NCI-H2227 (cell line): Measurements from ENCODE around the gene CHST8.
A peak's percentile ranks its signal among the peaks of the same experiment; 100 is the strongest.

ENCODE experiments used
- DNase-seq: peaks from one replicate; lab custom pipeline; 2025; ENCODE audit not compliant: unreplicated experiment; lab: John Stamatoyannopoulos, UW

CHST8 gene

DNA sequence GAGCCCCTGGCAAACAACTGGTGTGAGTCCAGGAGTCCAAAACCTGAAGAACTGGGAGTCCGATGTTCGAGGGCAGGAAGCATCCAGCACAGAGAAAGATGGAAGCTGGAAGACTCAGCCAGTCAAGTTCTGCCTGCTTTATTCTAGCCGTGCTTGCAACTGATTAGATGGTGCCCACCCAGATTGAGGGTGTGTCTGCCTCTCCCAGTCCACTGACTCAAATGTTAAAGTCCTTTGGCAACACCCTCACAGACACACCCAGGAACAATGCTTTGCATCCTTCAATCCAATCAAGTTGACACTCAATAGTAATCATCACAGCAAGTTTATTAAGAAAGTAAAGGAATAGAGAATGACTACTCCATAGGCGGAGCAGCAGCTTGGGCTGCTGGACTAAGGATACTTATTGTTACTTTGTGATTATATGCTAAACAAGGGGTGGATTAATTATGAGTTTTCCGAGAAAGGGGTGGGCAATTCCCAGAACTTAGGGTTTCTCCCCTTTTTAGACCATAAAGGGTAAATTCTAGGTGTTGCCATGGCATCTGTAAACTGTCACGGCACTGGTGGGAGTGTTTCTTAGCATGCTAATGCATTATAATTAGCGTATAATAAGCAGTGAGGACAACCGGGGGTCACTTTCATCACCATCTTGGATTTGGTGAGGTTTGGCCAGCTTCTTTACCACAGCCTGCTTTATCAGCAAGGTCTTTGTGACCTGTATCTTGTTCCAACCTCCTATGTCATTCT lies 109.3 kb downstream of the CHST8 start:
- no peak for DNase-seq

DNA sequence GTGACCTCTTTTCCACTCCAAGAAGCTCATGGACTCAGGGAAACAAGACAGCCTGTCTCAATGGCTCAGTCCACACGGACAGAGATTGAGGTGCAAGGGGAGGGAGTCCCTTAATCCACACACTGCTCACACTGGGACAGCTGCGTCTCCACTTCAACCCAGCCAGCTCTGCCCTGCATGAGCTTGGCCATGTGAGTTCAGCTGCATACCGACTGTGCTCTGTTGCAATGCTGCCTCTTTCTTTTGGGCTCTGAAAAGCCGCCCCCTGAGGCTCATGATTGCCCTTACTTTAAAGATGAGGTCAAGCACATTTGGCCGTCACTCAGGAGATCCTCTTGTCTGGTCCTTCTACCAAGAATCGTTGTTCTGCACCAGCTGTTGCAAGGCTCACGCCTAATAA lies 110.1 kb downstream of the CHST8 start:
- DNase-seq, result peak; percentile 76

DNA sequence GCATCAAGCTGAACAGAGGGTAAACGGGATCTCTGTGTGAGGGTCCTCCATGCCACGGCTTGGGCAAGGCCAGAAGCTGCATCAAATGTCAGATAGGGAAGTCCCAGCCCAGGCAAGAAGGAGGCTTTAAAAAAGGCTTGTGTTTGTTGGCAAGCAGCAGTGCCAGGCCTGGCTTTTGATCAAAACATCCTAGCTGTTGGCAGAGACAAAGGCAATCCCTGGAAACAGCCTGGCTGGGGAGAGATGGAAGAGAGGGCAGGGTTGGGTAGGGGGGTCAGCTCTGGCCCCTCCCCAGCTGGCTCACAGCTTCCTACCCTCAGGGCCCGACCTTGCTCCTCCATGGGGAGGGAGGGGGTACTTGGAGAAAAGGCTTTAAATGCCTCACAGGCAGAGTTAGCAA lies 113.2 kb downstream of the CHST8 start:
- DNase-seq, result no peak

DNA sequence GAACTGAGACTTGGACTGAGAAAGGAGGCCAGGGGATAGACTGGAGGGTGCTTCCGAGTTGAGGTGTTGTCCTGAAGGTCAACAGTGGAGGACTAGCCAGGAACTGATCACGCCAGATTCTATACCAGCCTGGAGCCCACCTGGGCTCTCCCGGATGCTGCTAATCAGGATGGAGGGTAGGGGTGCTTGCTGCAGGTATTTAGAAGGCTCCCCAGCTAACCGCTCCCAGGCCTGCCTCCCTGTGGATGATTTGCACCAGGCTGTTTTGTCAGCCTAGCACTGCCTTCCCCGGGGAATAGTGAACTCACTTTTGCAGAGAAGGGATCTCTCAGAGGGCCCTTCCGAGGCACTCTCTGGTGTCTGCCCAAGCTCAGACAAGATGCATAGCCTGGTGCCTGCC lies 114.4 kb downstream of the CHST8 start:
- no peak for DNase-seq

DNA sequence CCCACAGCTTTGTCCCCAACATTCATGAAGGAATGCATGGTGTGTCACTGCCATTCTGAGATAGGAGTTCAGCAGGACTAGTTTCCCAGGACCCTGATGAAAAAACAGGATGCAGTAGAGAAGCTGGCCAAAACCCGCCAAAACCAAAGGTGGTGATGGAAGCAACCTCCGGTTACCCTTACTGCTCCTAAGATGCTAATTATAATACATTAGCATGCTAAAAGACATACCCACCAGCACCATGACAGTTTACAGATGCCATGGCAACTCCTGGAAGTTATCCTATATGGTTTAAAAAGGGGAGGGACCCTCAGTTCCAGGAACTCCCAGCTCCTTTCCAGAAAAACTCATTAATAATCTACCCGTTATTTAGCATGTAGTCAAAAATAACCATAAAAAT lies 115.0 kb downstream of the CHST8 start:
- no peak for DNase-seq

DNA sequence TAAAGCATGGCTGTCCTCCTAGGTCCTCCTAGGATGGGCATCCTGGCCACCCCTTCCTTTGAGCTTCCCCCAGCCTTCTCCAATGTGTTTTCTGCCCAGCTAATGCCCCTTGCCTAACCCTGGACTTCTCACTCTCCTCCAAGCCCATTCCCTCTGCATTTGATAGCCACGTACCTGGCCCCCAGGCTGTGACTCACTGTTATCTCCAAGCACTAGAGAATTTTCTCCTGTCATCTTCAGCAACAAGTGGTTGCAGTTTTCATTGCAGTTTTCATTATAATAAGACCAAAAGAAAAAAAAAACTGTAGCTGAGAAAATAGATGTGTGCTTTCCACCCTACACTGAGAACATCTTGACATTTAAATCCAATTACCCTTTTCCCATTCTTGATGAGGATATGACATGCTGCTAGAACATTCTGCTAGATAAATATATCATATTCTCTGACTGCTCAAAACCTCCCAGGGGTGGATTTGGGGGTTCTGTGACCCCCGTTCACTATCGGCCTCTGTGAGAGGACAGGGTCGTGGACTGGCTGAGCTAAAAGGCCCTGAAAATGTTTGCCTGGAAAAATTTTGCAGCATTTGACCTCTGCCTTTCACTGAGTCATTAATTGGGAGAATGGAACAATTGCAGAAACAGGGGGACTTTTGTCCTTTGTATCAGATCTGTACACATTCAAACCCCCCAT lies 116.1 kb downstream of the CHST8 start:
- no peak for DNase-seq

GRCh38 chr19:33740811-33741396 lies 119.2 kb downstream of the CHST8 start:
- DNase-seq, result no peak

- DNase-seq, result no peak
These were observed 123.5 kb downstream of the CHST8 start for GRCh38 chr19:33745297-33745696.

DNA sequence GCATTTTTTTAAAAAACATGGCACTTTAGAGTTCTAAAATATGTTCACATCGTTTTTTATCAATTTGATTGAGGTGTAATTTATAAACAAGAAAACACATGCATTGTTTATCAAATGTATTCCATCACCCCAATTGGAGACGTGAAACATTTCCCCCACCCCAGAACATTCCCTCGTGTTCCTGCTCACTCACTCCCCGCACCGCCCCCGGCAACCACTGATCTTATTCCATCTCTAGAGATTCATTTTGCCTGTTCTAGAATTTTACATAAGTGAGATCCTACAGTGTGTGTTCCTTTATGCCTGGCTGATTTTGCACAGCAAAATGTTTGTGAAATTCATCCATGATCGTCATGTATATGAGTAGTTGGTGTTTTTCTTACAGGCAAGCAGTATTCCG lies 124.4 kb downstream of the CHST8 start:
- DNase-seq, result no peak

- peak; percentile 79 for DNase-seq
These were observed 125.5 kb downstream of the CHST8 start for GRCh38 chr19:33747273-33747672.

GRCh38 chr19:33748231-33748630 lies 126.5 kb downstream of the CHST8 start:
- no peak for DNase-seq

GRCh38 chr19:33749016-33749415 lies 127.3 kb downstream of the CHST8 start:
- no peak for DNase-seq

DNA sequence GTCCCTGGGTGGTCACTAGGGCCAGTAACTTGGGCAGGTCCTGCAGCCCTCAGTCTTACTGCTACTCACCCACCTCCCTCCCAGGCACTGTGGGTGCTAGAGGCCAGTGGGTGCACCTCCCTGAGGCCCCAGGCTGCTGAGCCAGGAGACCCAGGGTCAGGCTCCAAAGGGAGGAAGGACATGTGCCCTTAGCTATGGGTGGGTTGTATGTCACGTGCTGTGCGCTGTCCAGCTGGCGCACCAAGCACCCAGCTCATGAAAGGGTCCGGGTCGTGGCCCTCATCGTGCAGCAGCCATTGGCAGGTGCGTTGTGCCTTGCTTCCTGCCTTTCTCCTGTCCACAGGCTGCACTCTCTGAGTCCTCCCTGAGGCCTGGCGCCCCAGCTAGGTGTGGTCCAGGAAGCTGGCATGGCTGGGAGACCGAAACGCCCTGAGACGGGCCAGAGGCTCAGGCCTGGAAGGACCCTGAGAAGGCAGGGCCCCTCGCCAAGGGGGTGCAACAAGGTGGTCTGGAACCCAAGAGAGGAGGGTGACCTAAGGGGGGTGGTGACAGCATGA lies 127.9 kb downstream of the CHST8 start:
- DNase-seq, result no peak

DNA sequence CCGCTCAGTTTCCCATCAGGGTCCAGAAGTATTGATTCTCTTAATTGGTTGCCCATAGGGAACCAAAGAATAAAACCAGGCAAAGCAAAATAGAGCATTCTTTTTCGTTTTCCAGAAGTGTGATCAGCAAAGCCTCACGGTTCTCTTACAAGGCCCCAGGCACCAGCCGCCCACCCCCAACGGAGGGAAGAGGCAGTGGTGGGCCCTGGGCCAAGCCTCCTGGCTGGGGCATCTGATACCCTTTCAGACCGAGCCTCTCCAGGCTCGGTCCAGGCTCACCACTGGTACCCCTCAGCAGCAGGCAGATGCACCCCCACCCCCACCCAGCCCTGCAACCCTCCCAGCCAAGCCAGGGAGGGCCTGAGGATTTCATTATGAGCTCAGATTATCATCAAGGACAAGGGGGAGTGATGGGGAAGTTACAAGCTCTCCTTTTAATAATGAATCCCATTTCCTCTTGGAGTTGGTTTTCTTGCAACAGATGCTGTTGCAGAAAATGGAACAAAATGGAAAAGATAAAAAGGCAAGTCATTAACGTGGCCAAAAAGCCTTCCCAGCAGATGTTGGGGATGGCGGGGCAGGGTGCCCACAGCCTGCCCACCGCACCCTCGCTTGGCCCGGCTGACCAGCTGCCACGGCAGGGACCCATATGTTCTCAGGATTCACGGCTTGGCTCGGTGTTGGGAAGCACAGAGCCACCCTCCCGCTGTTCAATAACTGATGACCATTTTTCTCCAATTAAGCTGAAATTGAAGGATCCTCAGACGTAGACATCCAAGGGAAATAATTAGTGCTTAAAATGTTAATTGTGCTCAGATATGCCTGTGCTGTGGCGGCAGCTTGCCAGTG lies 129.1 kb downstream of the CHST8 start:
- DNase-seq, result no peak

GRCh38 chr19:33751436-33751770 lies 129.7 kb downstream of the CHST8 start:
- DNase-seq, result no peak

GRCh38 chr19:33752018-33752800 lies 130.5 kb downstream of the CHST8 start:
- DNase-seq, result no peak

DNA sequence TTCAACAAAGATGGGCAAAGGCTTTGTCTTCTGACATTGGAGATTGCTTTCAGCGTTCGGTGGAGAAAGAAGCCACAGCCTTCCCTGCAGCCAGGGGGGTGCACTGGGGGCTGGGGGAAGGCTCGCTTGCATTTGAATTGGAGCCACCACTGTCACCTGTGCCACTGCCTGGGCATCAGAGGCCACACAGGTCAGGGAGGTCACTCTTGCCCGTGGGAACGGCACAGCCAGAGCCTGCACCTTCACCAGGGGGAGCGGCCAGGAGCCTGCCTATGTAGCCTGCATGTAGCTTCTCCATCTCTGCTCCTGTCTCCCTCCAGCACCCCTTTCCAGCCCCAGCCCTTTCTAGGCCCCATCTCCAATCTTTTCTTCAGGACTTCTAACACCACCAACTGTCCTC lies 131.2 kb downstream of the CHST8 start:
- no peak for DNase-seq

DNA sequence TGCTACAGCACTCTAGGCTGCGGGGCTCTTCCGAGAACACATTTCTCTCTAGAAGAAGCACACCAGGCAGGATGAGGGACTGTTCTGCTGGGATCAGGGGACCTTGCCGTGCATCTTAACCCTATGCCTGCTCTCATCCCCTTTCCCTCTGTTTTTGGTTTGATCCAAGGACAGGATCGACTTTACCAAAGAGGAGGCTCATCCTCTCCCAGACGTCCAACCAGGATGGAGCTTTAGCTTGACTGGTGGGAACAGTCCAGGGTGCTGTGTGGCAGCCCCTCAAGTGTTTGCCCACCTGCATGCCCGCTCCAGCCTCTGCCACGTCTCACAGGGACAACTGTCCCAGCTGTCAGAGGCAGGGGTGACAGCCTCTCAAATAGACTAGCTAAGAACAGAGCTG lies 132.6 kb downstream of the CHST8 start:
- DNase-seq, result no peak

DNA sequence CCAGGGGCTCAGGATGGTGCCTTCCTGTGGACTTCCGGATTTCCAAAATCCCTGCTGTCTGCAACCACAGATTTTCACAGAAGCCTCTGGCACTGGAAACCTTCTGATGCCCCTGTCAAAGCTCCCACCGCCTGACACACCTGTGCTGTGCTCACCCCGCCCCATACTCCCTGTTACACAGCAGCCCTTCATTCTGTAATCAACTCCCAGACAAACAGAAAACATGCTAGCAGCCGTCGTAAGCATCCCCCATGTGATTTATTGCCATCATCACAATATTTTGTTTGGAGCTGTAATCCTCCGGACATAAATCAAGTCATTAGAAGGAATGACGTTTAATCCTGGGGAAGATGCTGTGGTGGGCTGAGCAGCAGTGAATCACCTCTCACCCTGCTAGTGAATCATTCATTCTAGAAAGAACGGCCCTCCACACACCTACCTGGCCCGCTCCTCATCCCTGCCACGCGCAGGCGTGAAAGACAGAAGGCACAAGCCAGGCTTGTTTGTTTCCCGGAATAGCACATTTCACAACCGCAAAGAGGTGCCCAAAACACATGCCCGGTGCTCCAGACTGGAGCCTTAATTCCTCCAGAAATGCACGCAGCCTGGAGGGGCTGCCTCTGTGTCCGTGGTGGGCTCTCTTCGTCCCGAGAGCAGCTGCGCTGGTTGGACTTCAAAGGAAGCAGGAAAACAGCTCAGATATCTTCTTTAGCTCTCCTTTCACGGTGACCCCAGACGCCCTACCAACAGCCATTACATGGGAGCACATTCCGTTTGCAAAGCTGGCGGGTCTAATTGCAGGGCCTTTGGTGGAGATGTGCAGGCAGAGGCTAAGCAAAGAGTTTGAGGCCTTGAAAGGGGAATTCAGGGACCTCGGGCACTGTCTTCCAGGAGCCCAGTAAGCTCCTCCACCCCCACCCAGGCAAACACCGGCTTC lies 133.6 kb downstream of the CHST8 start:
- peak; percentile 89 for DNase-seq
